K562 (cell line): ENCODE results near the gene TEX9. TPM values are rescaled to one million over a fixed set of nuclear protein-coding genes. Genes with fewer than 3 reads are reported as not detected.
A peak's percentile ranks its signal among the peaks of the same experiment; 100 is the strongest.

Experiments
- BCOR ChIP-seq: fragments of 450-650 bp; IDR thresholded peaks from 2 replicates; pipeline ENCODE4 v1.6.1; 2016
- CC2D1A ChIP-seq: fragments of 450-650 bp; IDR thresholded peaks from 2 replicates; pipeline ENCODE4 v1.6.1; 2017; ENCODE audit warnings: mild to moderate bottlenecking
- E2F1 ChIP-seq: sonication (generic); formaldehyde crosslinking; IDR thresholded peaks from 2 replicates; pipeline ENCODE4 v1.8.1; 2023; ENCODE audit warnings: mild to moderate bottlenecking, missing genetic modification reagents, moderate library complexity
- ETS2 ChIP-seq: IDR thresholded peaks from 2 replicates; pipeline ENCODE4 v1.6.1; 2016; ENCODE audit warnings: borderline replicate concordance, missing genetic modification characterization, mild to moderate bottlenecking, moderate library complexity, missing compliant biosample characterization; ENCODE audit not compliant: poor library complexity, severe bottlenecking
- FOXP1 ChIP-seq: sonication (generic); formaldehyde crosslinking; IDR thresholded peaks from 2 replicates; pipeline ENCODE4 v1.8.0; 2022; ENCODE audit warnings: mild to moderate bottlenecking, missing genetic modification reagents
- HNRNPL ChIP-seq: fragments of 200-400 bp; formaldehyde crosslinking; IDR thresholded peaks from 2 replicates; pipeline ENCODE4 v1.6.1; 2017; ENCODE audit warnings: low read depth, mild to moderate bottlenecking, low read length
- KLF10 ChIP-seq: fragments of 250-450 bp; sonication (Bioruptor Pico); IDR thresholded peaks from 2 replicates; pipeline ENCODE4 v1.6.1; 2021; ENCODE audit warnings: matching md5 sums
- NCOA2 ChIP-seq, 2 experiments: fragments of 450-650 bp; IDR thresholded peaks; 2 replicates each; pipeline ENCODE4 v1.6.1; 2018; ENCODE audit warnings: mild to moderate bottlenecking in 2 of 2, moderate library complexity in 1 of 2; ENCODE audit not compliant: partially characterized antibody in 2 of 2
- PML ChIP-seq: IDR thresholded peaks from 2 replicates; pipeline ENCODE4 v1.6.1; 2012; ENCODE audit warnings: low read length, inconsistent platforms
- PTBP1 ChIP-seq: fragments of 200-400 bp; formaldehyde crosslinking; IDR thresholded peaks from 2 replicates; pipeline ENCODE4 v1.6.1; 2017; ENCODE audit warnings: low read depth, low read length
- RFX1 ChIP-seq: fragments of 450-650 bp; IDR thresholded peaks from 2 replicates; pipeline ENCODE4 v1.6.1; 2016; ENCODE audit warnings: mild to moderate bottlenecking, moderate library complexity
- SMAD4 ChIP-seq: fragments of 250-450 bp; sonication (Bioruptor Pico); conservative IDR thresholded peaks from 2 replicates; pipeline ENCODE4 v1.8.0; 2021; ENCODE audit warnings: inconsistent platforms, mild to moderate bottlenecking, moderate library complexity
- SMARCC2 ChIP-seq: fragments of 450-650 bp; IDR thresholded peaks from 2 replicates; pipeline ENCODE4 v1.6.1; 2017; ENCODE audit warnings: antibody characterized with exemption, moderate library complexity, mild to moderate bottlenecking, low read depth
- TCF15 ChIP-seq: fragments of 250-450 bp; sonication (Bioruptor Pico); IDR thresholded peaks from 2 replicates; pipeline ENCODE4 v1.8.0; 2022; ENCODE audit warnings: moderate library complexity, mild to moderate bottlenecking, inconsistent platforms
- TOE1 ChIP-seq, 2 experiments: fragments of 450-650 bp in 1 of 2; sonication (generic) in 1 of 2; formaldehyde crosslinking in 1 of 2; IDR thresholded peaks; 2 replicates each; pipeline versions ENCODE4 v1.7.1 to v1.8.0; 2016 to 2022; ENCODE audit warnings: borderline replicate concordance in 2 of 2, mild to moderate bottlenecking in 2 of 2, antibody characterized with exemption in 1 of 2, inconsistent platforms in 1 of 2, low read depth in 1 of 2, missing genetic modification reagents in 1 of 2, moderate library complexity in 1 of 2
- XRCC4 ChIP-seq: IDR thresholded peaks from one replicate; pipeline ENCODE4 v1.6.1; 2011; ENCODE audit not compliant: insufficient read depth, insufficient read length; ENCODE audit errors: extremely low read depth
- ZNF347 ChIP-seq: fragments of 450-650 bp; formaldehyde crosslinking; IDR thresholded peaks from 2 replicates; pipeline ENCODE4 v1.4.0; 2020; ENCODE audit warnings: low read depth, mild to moderate bottlenecking, moderate library complexity
- ZNF384 ChIP-seq: IDR thresholded peaks from 2 replicates; pipeline ENCODE4 v1.6.1; 2012; ENCODE audit warnings: low read depth, low read length, improper control_type of control experiment
- ZNF592 ChIP-seq: fragments of 450-650 bp; IDR thresholded peaks from 2 replicates; pipeline ENCODE4 v1.6.1; 2017; ENCODE audit warnings: antibody characterized with exemption, mild to moderate bottlenecking
- polyA plus RNA-seq, 8 experiments: library from polyadenylated mRNA; depleted of rRNA in 4 of 8; stranded (reverse) in 5 of 8; unstranded in 3 of 8; fragments of >200 nt; fragmentation: Nextera tagmentation in 2 of 8; fragmentation: Illumina TruSeq in 1 of 8; extraction: Ambion mirVana in 2 of 8; extraction: Trizol in 1 of 8; gene quantifications; 2 replicates each; pipeline versions ENCODE4 v1.2.1 to v1.2.3, GENCODE V29; 2011 to 2014; ENCODE audit warnings: inconsistent platforms in 1 of 8, missing spikeins in 1 of 8
- total RNA-seq, 7 experiments: library from RNA; depleted of rRNA in 6 of 7; stranded (reverse); fragments of >200 nt in 6 of 7; fragmentation: Illumina TruSeq in 2 of 7; extraction: Trizol in 2 of 7; gene quantifications; 2 replicates each; pipeline versions ENCODE4 v1.2.1 to v1.2.3, GENCODE V29; 2011 to 2021; ENCODE audit warnings: low replicate concordance in 1 of 7
- TF ChIP-seq, protein P1 (sequence below): fragments of 450-650 bp; conservative IDR thresholded peaks from 2 replicates; pipeline ENCODE4 v1.6.1; 2016; ENCODE audit warnings: missing genetic modification characterization, low read depth, mild to moderate bottlenecking, missing compliant biosample characterization, moderate library complexity

TEX9 gene
- total and polyA plus RNA-seq, 9 of the 15 experiments (the other 6 are each of a cell fraction or from before 2014, with no cell fraction given): 0.93 to 3.6 (median 2.4) TPM

DNA sequence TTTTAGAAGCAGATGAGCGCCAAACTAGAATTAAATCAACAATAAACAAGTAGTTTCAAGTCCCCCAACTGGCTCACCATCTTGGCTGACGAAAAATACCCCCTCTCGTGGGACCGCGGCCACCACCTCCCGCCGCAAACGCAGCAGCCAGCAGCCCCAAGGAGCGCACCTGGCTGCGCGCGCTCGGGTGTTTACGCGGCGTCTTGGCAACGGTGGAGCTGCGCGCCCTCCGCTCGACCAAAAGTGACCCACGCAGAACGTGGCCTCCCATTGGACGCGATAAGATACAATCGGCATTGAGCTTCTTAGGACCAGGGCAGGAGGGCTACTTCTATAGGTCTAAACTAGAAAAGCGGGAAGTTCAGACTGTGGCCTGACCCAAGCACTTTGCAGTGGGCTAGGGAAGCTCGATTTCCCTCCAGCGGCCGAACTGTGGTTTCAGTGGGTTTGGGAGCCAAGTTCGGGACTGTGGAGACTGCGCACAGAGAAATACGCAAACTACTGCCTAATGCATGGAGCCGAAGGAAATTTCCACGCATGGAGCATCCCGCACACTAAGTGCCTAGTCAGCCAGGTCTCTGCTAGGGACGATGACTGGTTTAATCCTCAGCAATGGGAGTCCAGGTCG lies 99.8 kb downstream of the TEX9 start, which contains the start of gene MNS1 (continued):
- TF ChIP-seq, protein P1, sequence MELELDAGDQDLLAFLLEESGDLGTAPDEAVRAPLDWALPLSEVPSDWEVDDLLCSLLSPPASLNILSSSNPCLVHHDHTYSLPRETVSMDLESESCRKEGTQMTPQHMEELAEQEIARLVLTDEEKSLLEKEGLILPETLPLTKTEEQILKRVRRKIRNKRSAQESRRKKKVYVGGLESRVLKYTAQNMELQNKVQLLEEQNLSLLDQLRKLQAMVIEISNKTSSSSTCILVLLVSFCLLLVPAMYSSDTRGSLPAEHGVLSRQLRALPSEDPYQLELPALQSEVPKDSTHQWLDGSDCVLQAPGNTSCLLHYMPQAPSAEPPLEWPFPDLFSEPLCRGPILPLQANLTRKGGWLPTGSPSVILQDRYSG (tag): no peak
- TF ChIP-seq PTBP1: no peak
- TF ChIP-seq XRCC4: no peak
- TF ChIP-seq ZNF384: no peak
- TF ChIP-seq PML: peak; percentile 38; the same call in 1 of the 2 replicates
- TF ChIP-seq KLF10 (CRISPR knock-in tag): no peak
- TF ChIP-seq NCOA2 (IDR thresholded peaks at IDR 0.05; ENCODE audit: partially characterized antibody in 2 of 2): no peak
- no peak for TF ChIP-seq TCF15 (CRISPR knock-in tag)
- no peak for TF ChIP-seq ZNF347 (CRISPR knock-in tag)
- peak; percentile 80 for TF ChIP-seq E2F1 (CRISPR knock-in tag)
- TF ChIP-seq SMAD4 (CRISPR knock-in tag): 0 out of 2 replicates have a peak, but pooled peaks have one; percentile 50
- TF ChIP-seq ZNF592: 0 out of 2 replicates have a peak, but pooled peaks have one; percentile 30
- TF ChIP-seq CC2D1A: 0 out of 2 replicates have a peak, but pooled peaks have one; percentile 36
- no peak for TF ChIP-seq HNRNPL
- no peak for TF ChIP-seq SMARCC2
- no peak for TF ChIP-seq TOE1 (IDR thresholded peaks at IDR 0.05; ENCODE audit: borderline replicate concordance)
- TF ChIP-seq TOE1 (CRISPR knock-in tag; IDR thresholded peaks at IDR 0.05; ENCODE audit: borderline replicate concordance, low read depth): no peak
- TF ChIP-seq BCOR: no peak
- TF ChIP-seq FOXP1 (CRISPR knock-in tag): no peak
- TF ChIP-seq RFX1: peak; percentile 94
- TF ChIP-seq ETS2 (tag): no peak
